ENCODE results near the gene NAA80.

DNA sequence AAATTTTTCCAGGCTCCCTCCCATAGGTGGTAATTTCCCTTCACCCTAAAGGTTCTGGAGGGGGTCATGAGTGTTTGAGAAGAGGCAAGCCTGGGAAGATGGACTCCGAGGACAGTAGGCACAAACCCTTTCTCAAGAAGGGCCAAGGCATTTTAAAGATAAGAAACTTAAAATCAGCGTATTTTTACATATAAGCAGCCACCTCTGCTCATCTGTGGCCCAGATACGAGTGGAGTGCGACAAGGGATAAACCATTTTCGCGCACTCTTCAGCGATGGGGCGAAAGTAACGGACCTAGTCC is 40.9 kb upstream of the NAA80 start:
- TF ChIP-seq CTCF (IDR thresholded peaks at IDR 0.05; ENCODE audit: insufficient read depth, low read depth, low read length): no peak
- TF ChIP-seq EZH2 (IDR thresholded peaks at IDR 0.05; ENCODE audit: insufficient read depth, low read length): no peak

Measured in astrocyte (in vitro differentiated cells and primary cell).